Measurements from ENCODE around the gene MEIG1. TPM values are rescaled to one million over a fixed set of nuclear protein-coding genes. Genes with fewer than 3 reads are reported as not detected.
A peak's percentile ranks its signal among the peaks of the same experiment; 100 is the strongest.
"Not testable (repeated sequence)": the region's sequence is repeated elsewhere in the genome, so short reads cannot be mapped to it uniquely, and the experiment has no call there.

MEIG1 gene
- total RNA-seq, 1 donor from 2014 or later: not detected

DNA sequence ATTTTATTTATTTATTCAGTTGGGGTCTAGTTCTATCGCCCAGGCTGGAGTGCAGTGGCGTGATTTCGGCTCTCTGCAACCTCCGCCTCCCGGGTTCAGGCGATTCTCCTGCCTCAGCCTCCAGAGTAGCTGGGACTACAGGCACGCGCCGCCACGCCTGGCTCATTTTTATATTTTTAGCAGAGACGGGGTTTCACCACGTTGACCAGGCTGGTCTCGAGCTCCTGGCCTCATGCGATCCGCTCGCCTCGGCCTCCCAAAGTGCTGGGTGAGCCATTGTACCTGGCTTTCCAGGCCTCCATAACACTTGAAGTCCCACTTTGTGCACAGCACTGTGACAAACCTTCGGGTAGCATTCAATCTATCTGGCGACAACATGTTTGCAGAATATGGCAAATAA is 4.3 kb upstream of the MEIG1 start:
- no peak for DNase-seq (ENCODE audit: low spot score)

- no peak for DNase-seq (ENCODE audit: low spot score)
These were observed 342 bp upstream of the MEIG1 start for GRCh38 chr10:14958872-14959220.

GRCh38 chr10:14967897-14968296 is 8.7 kb downstream of the MEIG1 start:
- no peak for DNase-seq (ENCODE audit: low spot score)

DNA sequence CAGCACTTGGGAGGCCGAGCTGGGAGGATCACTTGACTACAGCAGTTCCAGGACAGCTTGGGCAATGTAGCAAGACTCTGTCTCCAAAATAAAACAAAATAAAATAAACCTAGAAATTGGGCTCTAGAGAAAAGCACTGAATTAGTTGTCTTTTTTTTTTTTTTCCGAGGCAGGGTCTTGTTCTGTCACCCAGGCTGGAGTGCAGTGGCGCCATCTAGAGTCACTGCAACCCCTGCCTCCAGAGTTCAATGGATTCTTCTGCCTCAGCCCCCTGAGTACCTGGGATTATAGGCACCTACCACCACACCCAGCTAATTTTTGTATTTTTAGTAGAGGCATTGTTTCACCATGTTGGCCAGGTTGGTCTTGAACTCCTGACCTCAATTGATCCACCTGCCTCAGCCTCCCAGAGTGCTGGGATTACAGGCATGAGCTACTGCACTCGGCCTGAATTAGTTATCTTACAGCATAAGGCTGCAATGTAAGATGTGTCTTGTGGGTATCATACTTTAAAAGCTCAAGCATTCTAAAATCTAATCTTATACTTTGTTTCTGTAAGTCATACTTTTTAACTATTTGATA is 12.8 kb downstream of the MEIG1 start:
- DNase-seq (ENCODE audit: low spot score): peak; percentile 14

- not testable (repeated sequence) for DNase-seq (ENCODE audit: low spot score)
These were observed 15.2 kb downstream of the MEIG1 start for GRCh38 chr10:14974153-14974998.

DNA sequence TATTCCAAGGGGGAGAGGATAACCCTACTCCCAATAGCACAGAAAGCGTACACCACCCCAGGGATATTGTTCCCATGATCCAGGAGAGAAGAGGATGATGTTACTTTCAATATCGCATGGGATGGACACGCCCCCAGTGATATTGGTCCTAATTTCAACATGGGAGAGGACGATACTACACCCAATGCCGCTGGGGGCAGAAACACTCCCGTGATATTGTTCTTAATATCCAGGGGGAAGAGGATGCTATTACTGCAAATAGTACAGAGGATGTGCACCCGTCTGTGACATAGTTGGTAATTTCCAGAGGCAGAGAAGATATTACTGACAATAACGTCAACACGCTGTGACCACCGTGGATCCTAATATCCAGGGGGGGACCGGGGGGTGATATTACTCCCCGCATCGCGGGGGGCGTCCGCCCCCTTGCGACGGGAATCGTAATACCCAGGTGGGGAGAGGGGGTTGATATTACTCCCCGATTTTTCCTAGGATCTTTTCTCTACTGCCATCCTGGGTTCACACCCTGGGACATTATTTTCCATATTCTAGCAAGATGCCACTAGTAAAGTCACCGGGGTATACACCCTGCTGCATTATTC is 16.6 kb downstream of the MEIG1 start:
- DNase-seq (ENCODE audit: low spot score): no peak

DNA sequence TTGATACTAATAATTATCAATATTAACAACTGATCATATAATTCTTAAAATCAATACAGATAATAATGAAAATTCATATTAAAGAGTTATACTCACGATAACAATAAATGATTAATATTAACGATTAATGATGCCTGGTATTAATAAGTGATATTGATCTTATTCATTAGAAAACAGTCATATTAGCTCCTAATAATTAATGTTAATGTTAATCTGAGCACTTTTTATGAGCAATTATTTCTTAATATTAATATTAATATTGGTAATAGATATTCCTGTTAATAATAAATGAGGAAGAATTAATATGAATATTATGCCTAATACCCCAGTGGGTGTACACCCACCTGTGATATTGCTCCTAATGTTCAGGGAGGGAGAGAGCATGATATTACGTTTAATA is 23.6 kb downstream of the MEIG1 start:
- no peak for DNase-seq (ENCODE audit: low spot score)

DNA sequence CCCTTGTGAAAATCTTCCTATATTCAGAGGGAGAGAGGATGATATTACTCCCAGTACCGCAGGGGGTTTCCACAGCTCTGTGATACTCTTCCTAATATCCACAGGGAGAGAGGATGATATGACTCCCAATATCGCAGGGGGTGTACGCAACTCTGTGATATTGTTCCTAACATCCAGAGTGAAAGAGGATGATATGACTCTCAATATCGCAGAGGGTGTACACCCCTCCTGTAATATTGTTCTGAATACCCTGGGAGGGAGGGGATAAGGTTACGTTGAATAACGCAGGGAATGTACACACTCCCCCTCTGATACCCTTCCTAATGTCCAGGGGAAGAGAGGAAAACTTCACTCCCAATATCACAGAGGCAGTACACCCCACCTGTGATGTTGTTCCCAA is 30.4 kb downstream of the MEIG1 start:
- DNase-seq (ENCODE audit: low spot score): not testable (repeated sequence)

GRCh38 chr10:14991035-14991749 is 32.0 kb downstream of the MEIG1 start:
- peak; percentile 63 for DNase-seq (ENCODE audit: low spot score)

DNA sequence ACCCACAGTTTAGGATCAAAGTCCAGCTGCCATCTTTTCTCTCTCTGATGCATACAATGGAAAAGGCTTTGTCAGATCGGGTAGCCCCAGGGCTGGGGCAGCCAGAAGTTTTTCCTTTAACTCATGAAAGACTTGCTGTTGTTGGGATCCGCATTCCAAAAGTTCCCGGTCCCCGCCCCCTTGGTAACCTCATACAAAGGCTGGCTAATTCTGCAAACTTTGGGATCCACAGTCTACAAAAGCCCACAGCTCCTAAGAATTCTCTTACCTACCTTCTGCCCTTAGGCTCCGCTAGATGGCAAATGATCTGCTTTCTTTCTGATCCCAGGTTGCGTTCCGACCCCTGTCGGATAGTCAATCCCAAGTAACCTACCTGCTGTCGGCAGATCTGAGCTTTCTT is 33.1 kb downstream of the MEIG1 start:
- not testable (repeated sequence) for DNase-seq (ENCODE audit: low spot score)

GRCh38 chr10:14993500-14994455 is 34.6 kb downstream of the MEIG1 start:
- not testable (repeated sequence) for DNase-seq (ENCODE audit: low spot score)

GRCh38 chr10:14995964-14996565 is 36.9 kb downstream of the MEIG1 start:
- DNase-seq (ENCODE audit: low spot score): no peak

DNA sequence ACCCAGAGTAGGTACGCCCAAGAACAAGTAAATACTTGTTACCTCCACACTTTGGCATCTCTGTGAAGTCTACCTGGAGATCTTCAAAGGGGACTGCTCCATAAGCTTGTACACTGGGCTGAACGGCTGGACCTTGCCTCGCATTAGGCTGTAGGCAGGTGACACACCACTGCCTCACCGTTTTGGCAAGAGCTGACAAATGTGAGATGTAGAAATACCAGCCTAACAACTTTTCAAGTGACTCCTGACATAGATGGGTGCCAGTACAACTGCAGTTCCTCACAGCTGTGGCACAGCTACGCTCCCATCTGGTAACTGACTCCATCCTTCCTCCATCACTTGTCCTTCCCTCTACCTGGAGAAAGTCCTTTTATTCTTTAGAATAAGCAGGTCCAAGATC is 54.3 kb downstream of the MEIG1 start:
- peak; percentile 57 for DNase-seq (ENCODE audit: low spot score)

DNA sequence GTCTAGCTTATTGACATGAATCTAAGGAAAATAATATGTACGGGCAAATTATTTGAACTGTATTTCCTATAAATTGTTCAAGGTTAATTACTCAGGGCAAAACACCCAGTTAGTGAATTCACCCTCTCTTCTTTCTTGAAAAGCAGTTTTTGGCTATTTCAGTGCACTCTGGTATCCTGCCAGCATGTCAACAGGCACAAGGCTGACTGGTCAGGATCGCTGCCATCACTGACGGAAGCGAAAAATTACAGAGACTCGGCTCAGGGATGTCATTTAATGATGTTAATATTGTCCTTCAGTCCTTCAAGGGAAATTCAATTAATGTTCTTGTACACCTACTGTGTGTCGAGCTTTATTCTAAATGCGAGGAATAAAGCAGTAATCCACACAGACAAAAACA is 56.3 kb downstream of the MEIG1 start:
- DNase-seq (ENCODE audit: low spot score): no peak

DNA sequence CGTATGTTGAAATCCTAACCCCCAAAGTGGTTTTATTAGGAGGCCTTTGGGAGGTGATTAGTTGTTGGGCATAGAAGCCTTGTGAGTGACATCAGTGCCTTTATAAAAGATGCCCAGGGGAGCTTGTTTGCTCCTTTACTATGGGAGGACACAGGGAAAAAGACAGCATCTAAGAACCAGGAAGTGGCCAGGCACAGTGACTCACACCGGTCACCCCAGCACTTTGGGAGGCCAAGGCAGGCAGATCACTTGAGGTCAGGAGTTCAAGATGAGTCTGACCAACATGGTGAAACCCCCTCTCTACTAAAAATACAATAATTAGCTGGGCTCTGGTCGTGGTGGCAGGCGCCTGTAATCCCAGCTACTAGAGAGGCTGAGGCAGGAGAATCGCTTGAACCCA is 61.8 kb downstream of the MEIG1 start:
- not testable (repeated sequence) for DNase-seq (ENCODE audit: low spot score)

Other genes starting within 250 kb of the MEIG1 start
- gene FAM107B, start 184.5 kb upstream of the MEIG1 start, total RNA-seq: 145 TPM
- gene CDNF, start 121.4 kb upstream of the MEIG1 start, total RNA-seq: 0.98 TPM
- 8.0 TPM for gene HSPA14, start 121.1 kb upstream of the MEIG1 start, total RNA-seq
- 10.4 TPM for gene MSANTD7, start 121.1 kb upstream of the MEIG1 start, total RNA-seq
- gene SUV39H2, start 80.5 kb upstream of the MEIG1 start, total RNA-seq: 5.9 TPM
- gene DCLRE1C, start 5.3 kb upstream of the MEIG1 start, total RNA-seq: 12.0 TPM
- gene OLAH, start 84.6 kb downstream of the MEIG1 start, total RNA-seq: not detected
- 0.40 TPM for gene ACBD7, start 129.4 kb downstream of the MEIG1 start, total RNA-seq
- 15.4 TPM for gene RPP38, start 138.0 kb downstream of the MEIG1 start, total RNA-seq
- 23.3 TPM for gene NMT2, start 209.3 kb downstream of the MEIG1 start, total RNA-seq